NB4 (cell line): ENCODE data around the gene TMEM184C.
A peak's percentile ranks its signal among the peaks of the same experiment; 100 is the strongest.

Experiments
- DNase-seq: peaks from one replicate; pipeline ENCODE4 v3.0.0; 2010; ENCODE audit warnings: low read depth
- H3K4me3 ChIP-seq: one replicate; pipeline ENCODE4 v1.5.1; 2011; ENCODE audit warnings: mild to moderate bottlenecking, low read depth, low read length, moderate library complexity
- MYC ChIP-seq: IDR thresholded peaks from 2 replicates; pipeline ENCODE4 v1.6.1; 2011; ENCODE audit warnings: low read depth, low read length
- POLR2A ChIP-seq: IDR thresholded peaks from 2 replicates; pipeline ENCODE4 v1.6.1; 2011; ENCODE audit warnings: mild to moderate bottlenecking; ENCODE audit not compliant: insufficient read length; ENCODE audit errors: extremely low read depth
- TF ChIP-seq, protein P1 (sequence below): IDR thresholded peaks from one replicate; pipeline ENCODE4 v1.5.1; 2012; ENCODE audit warnings: low read depth, low read length
- TF ChIP-seq, protein P2 (sequence below): IDR thresholded peaks from 2 replicates; pipeline ENCODE4 v1.6.1; 2011; ENCODE audit warnings: low read depth, low read length

Gene TMEM184C

GRCh38 chr4:147683717-147684700, 66.8 kb downstream of the TMEM184C start, which contains the start of gene PRMT9:
Gene PRMT9 (minus strand): TSS chr4:147684163. CDS start chr4:147683987, 176 bp downstream.
- DNase-seq: peak; percentile 90
- peak within 1 kb of the TSS; percentile 77 for H3K4me3 ChIP-seq
- TF ChIP-seq, protein P1, sequence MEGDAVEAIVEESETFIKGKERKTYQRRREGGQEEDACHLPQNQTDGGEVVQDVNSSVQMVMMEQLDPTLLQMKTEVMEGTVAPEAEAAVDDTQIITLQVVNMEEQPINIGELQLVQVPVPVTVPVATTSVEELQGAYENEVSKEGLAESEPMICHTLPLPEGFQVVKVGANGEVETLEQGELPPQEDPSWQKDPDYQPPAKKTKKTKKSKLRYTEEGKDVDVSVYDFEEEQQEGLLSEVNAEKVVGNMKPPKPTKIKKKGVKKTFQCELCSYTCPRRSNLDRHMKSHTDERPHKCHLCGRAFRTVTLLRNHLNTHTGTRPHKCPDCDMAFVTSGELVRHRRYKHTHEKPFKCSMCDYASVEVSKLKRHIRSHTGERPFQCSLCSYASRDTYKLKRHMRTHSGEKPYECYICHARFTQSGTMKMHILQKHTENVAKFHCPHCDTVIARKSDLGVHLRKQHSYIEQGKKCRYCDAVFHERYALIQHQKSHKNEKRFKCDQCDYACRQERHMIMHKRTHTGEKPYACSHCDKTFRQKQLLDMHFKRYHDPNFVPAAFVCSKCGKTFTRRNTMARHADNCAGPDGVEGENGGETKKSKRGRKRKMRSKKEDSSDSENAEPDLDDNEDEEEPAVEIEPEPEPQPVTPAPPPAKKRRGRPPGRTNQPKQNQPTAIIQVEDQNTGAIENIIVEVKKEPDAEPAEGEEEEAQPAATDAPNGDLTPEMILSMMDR: no peak
- TF ChIP-seq, protein P2, sequence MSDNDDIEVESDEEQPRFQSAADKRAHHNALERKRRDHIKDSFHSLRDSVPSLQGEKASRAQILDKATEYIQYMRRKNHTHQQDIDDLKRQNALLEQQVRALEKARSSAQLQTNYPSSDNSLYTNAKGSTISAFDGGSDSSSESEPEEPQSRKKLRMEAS: peak; percentile 64
- TF ChIP-seq MYC (peak; percentile 64), POLR2A (peak; percentile 95)

GRCh38 chr4:147689067-147689466, 71.9 kb downstream of the TMEM184C start:
- DNase-seq: no peak
- H3K4me3 ChIP-seq: no peak overlapping the region
- TF ChIP-seq, protein P2: no peak

GRCh38 chr4:147691820-147692219, 74.6 kb downstream of the TMEM184C start:
- no peak for DNase-seq
- H3K4me3 ChIP-seq: no peak overlapping the region
- TF ChIP-seq, protein P2: no peak
- TF ChIP-seq, protein P1: no peak
- TF ChIP-seq POLR2A (no peak), MYC (no peak)

DNA sequence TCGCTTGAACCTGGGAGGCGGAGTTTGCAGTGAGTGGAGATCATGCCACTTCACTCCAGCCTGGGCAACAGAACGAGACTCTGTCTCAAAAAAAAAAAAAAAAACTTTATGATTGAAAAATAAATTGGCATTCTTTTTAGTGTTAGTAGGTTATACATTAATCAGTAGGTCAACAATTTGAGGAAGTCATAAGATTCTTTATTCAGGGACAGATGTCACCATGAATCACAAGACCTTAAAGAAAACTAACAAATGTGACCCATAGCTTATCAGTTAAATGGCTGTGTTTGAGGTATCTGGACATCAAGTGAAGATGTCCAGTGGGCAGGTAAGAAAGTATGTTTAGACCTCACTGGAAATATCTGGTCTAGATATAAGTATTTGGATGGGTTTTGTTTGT, 76.0 kb downstream of the TMEM184C start:
- DNase-seq: no peak

DNA sequence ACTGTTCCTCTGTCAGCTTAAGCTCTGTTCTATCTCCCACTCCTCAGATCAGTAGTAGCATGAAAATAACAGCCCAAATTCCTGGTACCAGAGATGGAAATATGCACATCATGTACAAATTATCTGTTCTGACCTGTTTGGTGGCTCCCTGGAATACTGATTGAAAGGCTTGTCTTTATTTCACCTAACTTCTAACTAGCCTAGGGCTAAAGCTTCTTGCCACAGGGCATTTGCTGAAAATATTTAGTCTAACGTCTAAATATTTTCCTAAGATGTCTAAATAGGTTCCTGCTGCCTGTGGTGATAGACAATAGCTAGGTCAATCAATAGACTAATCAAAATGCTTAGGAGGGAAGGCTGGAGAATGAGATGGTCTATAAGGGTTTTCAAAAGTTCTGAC, 79.7 kb downstream of the TMEM184C start:
- DNase-seq: no peak
- no peak for TF ChIP-seq POLR2A
- TF ChIP-seq, protein P1: no peak
- TF ChIP-seq MYC: no peak
- TF ChIP-seq, protein P2: no peak
- H3K4me3 ChIP-seq: no peak overlapping the region

More for the DNA sequence above, 76.0 kb downstream of the TMEM184C start:
- no peak for TF ChIP-seq MYC
- TF ChIP-seq, protein P2: no peak
- TF ChIP-seq, protein P1: no peak
- no peak overlapping the region for H3K4me3 ChIP-seq

DNA sequence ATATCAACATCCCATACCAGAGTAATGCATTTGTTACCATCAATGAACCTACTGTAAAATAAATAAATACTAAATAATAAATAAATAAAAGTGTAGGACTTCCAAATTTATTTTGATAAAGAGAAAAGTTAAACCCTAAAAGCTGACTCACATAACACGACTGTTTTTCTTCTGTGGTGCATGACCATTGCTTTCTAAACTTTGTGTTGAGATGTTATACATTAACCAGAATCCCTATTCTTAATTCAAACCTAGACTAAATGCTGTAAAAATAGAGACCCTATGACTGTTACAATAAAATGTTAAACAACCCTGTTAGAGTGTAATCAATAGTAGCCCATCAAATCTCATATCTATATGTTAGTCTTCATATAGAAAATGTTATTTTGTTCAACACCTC, 87.6 kb downstream of the TMEM184C start:
- H3K4me3 ChIP-seq: no peak overlapping the region
- TF ChIP-seq, protein P1: no peak
- TF ChIP-seq POLR2A (no peak), MYC (no peak)
- TF ChIP-seq, protein P2: no peak
- no peak for DNase-seq
